IMR-90 (cell line): ENCODE results near the gene FUCA2.

ENCODE experiments used
- CEBPB ChIP-seq: IDR thresholded peaks from 2 replicates; pipeline ENCODE4 v1.6.1; 2012; ENCODE audit warnings: low read depth, low read length, improper control_type of control experiment
- NFE2L2 ChIP-seq: fragments of 150-350 bp; IDR thresholded peaks from 2 replicates; pipeline ENCODE4 v1.6.1; 2016; ENCODE audit warnings: low read depth, mild to moderate bottlenecking, low read length
- POLR2A ChIP-seq: IDR thresholded peaks from 2 replicates; pipeline ENCODE4 v1.6.1; 2012; ENCODE audit warnings: mild to moderate bottlenecking, low read depth, low read length
- RAD21 ChIP-seq: IDR thresholded peaks from 2 replicates; pipeline ENCODE4 v1.6.1; 2012; ENCODE audit warnings: low read length, improper control_type of control experiment
- RFX5 ChIP-seq: IDR thresholded peaks from 2 replicates; pipeline ENCODE4 v1.8.0; 2012; ENCODE audit warnings: low read depth, mild to moderate bottlenecking, low read length, moderate library complexity
- SMC3 ChIP-seq: fragments of 150-350 bp; IDR thresholded peaks from 2 replicates; pipeline ENCODE4 v1.6.1; 2016; ENCODE audit warnings: low read depth, mild to moderate bottlenecking, antibody characterized with exemption, low read length, moderate library complexity
- TF ChIP-seq, protein P1 (sequence below): conservative IDR thresholded peaks from 2 replicates; pipeline ENCODE4 v1.5.1; 2012; ENCODE audit warnings: mild to moderate bottlenecking, low read depth, low read length, improper control_type of control experiment
- TF ChIP-seq, protein P2 (sequence below): fragments of 150-350 bp; IDR thresholded peaks from 2 replicates; pipeline ENCODE4 v1.6.1; 2017; ENCODE audit warnings: mild to moderate bottlenecking, antibody characterized with exemption, low read length, low read depth

- TF ChIP-seq, protein P1, sequence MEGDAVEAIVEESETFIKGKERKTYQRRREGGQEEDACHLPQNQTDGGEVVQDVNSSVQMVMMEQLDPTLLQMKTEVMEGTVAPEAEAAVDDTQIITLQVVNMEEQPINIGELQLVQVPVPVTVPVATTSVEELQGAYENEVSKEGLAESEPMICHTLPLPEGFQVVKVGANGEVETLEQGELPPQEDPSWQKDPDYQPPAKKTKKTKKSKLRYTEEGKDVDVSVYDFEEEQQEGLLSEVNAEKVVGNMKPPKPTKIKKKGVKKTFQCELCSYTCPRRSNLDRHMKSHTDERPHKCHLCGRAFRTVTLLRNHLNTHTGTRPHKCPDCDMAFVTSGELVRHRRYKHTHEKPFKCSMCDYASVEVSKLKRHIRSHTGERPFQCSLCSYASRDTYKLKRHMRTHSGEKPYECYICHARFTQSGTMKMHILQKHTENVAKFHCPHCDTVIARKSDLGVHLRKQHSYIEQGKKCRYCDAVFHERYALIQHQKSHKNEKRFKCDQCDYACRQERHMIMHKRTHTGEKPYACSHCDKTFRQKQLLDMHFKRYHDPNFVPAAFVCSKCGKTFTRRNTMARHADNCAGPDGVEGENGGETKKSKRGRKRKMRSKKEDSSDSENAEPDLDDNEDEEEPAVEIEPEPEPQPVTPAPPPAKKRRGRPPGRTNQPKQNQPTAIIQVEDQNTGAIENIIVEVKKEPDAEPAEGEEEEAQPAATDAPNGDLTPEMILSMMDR = no peak
- no peak for TF ChIP-seq POLR2A
- no peak for TF ChIP-seq SMC3
- TF ChIP-seq, protein P2, sequence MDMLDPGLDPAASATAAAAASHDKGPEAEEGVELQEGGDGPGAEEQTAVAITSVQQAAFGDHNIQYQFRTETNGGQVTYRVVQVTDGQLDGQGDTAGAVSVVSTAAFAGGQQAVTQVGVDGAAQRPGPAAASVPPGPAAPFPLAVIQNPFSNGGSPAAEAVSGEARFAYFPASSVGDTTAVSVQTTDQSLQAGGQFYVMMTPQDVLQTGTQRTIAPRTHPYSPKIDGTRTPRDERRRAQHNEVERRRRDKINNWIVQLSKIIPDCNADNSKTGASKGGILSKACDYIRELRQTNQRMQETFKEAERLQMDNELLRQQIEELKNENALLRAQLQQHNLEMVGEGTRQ = no peak
- no peak for TF ChIP-seq CEBPB
- TF ChIP-seq RFX5 = no peak
- no peak for TF ChIP-seq NFE2L2
- TF ChIP-seq RAD21 = no peak
These were observed 38.4 kb upstream of the FUCA2 start for GRCh38 chr6:143549949-143550268.
